ENCODE measurements around the gene TRIM54.
"Not testable (repeated sequence)": the region's sequence is repeated elsewhere in the genome, so short reads cannot be mapped to it uniquely, and the experiment has no call there.

The TRIM54 gene

GRCh38 chr2:27285481-27285880 lies 3.3 kb downstream of the TRIM54 start:
- DNase-seq = no peak

DNA sequence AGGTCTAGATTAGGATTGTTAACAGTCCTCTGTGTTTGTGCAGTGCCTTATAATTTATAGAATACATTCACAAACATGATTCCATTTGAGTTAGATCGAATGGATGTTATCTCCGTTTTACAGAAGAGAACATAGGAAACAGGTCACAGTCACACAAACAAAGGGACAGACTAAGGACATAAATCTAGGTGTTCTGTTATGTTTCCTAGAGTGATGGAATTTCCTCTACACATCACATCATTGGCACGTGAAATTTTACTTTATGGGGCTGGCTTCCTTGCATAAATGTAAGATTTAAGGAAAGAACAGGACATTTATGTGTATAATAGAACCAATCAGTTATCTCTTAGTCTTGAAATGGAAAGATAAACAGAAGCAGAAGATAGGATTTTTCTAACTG lies 6.4 kb downstream of the TRIM54 start:
- no peak for DNase-seq

GRCh38 chr2:27290549-27290948 lies 8.3 kb downstream of the TRIM54 start:
- DNase-seq = no peak

DNA sequence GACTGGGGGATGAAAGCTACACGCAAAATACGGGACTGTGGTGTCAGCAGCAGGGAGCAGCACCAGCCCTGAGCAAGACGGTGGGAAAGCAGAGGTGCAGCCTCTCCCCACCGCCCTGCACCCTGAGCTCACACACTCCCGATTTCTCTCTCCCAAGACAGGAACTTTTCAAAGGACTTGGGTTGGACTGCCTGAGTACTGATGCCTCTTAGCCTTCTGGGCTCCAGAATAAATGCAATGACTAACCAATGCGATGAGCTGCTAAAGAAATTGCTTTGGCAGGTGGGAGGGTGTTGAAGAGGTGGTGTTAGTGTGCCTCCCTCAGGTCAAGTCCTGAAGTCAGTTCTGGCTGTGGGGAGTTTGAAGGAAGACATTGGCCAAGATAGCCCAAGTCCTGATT lies 9.6 kb downstream of the TRIM54 start:
- peak; percentile 6 for DNase-seq

- DNase-seq = no peak
Measured at GRCh38 chr2:27294928-27295327, 12.7 kb downstream of the TRIM54 start.

GRCh38 chr2:27296481-27296880 lies 14.3 kb downstream of the TRIM54 start:
- no peak for DNase-seq

GRCh38 chr2:27297195-27297594 lies 15.0 kb downstream of the TRIM54 start:
- DNase-seq = no peak

DNA sequence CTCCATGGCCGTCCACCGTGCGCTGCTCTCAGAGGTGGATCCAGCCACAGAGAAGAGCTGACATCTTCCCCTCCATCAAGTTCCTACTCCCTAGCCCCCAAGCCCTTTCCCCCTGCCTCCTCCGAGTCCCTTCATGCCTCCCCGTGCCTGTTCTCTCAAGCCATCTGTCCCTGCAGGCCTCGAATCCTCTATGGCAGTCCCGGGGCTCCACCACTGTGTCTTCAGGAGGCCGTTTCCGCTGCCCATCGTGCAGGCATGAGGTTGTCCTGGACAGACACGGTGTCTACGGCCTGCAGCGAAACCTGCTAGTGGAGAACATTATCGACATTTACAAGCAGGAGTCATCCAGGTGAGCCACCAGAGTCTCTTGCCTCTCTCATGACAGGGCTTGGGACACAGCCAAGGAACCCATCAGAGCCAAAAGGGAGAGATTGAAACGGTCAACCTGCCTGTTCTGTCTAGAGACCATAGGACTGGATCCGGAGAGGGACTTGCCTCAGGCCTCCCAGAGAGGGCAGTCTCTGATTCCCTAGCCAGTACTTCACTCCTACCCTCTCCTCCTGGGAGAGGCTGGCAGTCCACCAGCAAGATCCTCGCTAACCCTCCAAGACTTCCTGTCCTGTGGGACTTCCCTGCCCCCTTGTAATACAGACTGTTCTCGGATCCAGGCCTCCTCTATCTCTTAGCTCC lies 16.3 kb downstream of the TRIM54 start:
- no peak for DNase-seq

GRCh38 chr2:27300606-27301005 lies 18.4 kb downstream of the TRIM54 start:
- not testable (repeated sequence) for DNase-seq

DNA sequence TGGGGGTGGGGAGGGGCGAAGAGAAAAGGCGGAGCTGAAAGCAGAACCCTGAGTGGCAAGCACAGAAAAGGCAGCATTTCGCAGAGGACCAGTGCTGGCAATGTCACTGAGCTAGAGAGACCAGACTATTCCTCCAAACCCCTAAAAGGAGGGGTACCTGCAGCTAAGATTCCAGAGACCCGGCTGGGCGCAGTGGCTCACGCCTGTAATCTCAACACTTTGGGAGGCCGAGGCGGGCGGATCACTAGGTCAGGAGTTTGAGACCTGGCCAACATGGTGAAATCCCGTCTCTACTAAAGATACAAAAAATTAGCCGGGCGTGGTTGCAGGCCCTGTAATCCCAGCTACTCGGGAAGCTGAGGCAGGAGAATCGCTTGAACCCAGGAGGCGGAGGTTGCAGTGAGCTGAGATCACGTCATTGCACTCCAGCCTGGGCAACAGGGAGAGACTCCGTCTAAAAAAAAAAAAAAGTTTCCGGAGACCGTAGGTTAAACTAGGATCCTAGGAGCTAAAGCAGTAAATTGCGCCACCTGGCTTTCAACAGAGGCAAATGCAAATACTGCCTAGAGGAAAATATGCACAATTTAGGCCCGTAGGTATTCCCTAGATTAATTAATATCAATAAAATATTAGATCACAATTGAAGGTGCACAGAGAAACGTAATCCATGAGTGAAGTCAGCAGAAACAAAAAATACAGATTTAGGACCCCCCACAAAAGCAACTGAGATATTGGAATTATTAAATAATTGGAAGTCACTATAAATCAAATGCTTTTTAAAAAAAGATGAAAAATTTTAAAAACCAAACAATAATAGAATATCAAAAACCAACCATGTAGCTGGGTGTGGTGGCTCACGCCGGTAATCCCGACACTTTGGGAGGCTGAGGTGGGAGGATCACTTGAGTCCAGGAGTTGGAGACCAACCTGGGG lies 21.1 kb downstream of the TRIM54 start:
- peak; percentile 30 for DNase-seq

- no peak for DNase-seq
Measured at GRCh38 chr2:27304488-27305240, 22.4 kb downstream of the TRIM54 start.

DNA sequence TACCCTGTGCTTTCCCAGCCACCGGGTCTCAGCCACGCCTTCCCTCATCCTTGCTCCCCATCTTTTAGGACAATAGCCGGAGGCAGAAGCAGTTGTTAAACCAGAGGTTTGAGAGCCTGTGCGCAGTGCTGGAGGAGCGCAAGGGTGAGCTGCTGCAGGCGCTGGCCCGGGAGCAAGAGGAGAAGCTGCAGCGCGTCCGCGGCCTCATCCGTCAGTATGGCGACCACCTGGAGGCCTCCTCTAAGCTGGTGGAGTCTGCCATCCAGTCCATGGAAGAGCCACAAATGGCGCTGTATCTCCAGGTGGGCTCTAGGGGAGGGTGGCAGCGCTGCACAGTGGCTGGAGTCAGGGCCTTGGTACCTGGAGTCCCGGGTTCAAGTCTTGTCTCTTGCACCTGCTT lies 23.3 kb downstream of the TRIM54 start:
- no peak for DNase-seq

DNA sequence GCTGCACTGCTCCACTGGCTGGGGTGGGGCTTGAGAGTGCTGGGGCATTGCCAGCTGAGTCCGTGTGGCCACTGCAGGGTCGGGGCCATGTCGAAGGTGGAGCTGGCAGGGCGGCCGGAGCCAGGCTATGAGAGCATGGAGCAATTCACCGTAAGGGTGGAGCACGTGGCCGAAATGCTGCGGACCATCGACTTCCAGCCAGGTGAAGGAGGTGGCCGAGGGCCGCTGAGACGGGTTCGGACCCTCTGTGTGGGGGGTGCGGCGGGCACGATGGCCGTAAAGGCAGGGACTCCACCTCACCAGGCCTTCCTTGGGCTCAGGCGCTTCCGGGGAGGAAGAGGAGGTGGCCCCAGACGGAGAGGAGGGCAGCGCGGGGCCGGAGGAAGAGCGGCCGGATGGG lies 23.9 kb downstream of the TRIM54 start:
- DNase-seq = no peak

GRCh38 chr2:27306573-27307286 lies 24.5 kb downstream of the TRIM54 start:
- DNase-seq = no peak

- no peak for DNase-seq
Measured at GRCh38 chr2:27307287-27307544, 25.0 kb downstream of the TRIM54 start.

DNA sequence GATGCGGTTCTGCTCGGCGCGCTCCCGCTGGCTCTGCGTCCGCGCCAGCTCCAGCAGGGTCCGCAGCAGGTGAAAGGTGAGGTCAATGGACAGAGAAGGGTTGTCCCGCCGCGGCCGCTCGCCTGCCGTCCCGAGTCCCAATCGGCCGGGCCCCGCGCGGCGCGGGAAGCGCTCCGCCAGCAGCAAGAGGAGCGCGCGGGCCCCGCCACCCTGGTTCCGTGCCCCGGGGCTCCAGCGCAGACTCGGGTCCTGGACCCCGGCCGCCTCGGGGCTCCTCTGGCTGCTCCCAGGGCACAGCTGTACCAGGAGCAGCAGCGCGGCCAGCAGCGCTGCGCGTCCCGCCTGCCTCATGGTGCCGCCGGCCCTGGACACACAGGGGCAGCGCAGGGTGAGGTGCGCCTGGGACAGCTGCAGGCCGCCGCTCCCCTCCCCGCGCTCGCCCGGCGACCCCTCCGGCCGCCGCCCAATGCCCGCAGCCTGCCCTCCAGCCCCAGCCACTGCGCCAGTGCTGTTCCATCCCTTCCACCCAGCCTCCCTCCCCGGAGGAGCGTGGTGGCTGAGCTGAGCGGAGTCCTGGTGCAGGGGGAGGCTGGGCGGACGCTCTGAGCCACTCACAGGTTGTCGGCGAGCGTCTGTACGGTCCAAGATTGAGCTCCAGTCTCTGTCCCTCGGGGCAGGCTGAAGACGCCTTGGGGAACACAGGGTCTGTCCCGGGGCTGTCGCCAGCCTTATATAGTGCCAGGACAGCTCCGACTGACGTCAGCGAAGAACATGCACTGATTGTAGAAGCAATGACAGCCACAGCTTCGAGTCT lies 25.5 kb downstream of the TRIM54 start:
- DNase-seq = no peak

DNA sequence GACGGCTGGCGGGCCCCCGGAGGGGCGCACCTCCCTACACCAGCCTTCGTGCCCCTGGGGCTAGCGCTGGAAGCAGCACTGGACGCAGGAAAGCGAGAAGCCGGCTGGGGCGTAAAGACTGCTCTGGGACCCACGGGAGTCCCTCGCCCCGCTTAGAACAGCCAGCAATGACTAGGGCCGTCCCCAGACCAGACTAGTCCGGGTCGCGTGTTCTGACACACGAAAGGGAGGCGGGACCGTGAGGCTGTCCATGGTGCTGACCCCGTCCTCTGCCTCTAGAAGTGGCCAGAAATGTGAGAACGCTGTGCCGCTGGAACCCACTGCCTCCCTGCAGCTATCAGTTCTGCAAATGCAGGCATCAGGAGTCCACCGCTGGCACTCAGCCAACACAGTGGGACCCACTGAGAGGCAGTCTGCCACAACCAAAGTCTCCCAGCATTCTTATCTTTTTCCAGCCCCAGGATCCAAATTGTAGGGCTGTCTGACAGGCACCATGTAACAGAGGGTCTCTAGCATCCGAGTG lies 26.2 kb downstream of the TRIM54 start, which contains the start of gene UCN:
TSS of gene UCN (minus strand) at position 87 of the 523 bp plus-strand sequence. CDS start 550 bp downstream, outside the sequence.
- no peak for DNase-seq

GRCh38 chr2:27309651-27310050 lies 27.4 kb downstream of the TRIM54 start:
- no peak for DNase-seq

DNA sequence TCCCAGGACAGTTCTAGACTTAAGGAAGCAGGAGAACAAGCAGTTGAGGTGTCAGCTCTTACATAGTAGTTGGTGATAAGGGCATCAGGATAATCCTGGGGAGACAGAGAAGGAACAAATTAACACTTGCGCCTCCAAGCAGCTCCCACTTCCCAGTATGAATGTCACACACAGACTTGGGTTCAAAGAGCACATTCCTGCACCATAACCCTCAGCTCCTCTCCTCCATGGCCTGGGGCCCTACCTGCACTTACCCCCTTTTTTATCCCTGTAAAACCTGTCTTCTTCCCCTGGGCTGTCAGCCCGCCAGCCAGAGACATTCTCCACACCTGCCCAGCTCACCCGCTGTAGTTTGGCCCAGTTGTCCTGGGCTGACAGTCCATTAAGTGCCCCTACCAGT lies 29.9 kb downstream of the TRIM54 start:
- no peak for DNase-seq

- no peak for DNase-seq
Measured at GRCh38 chr2:27313882-27314645, 31.8 kb downstream of the TRIM54 start.

DNA sequence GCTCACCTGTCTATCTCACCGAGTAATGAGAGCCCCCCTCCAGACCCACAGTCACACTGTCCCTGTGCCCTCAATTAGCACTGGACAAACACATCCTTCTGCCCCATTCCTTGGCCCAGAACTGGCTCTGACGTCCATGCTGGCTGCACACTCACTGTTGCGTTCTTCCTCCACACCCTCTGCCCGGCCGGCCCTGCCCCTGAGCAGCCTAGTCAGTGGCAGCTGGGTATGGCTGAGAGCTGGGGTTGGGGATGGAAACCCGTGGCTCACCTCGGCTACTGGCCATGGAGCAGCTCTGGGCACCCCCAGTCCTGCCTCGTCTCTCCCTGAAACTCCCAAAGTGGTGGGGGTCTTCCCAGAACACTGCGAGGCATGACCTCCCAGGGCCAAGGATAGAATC lies 32.5 kb downstream of the TRIM54 start:
- DNase-seq = no peak

All from SHP77 treated with DMSO at 0.1 percent for 48 hours (cell line).